GM21576 (cell line): ENCODE measurements around the gene HOXD9.

Source experiments
- ATAC-seq: cut with Tn5 transposase; IDR thresholded peaks from one replicate; pipeline ENCODE4 v1.9.1; 2021; ENCODE audit warnings: mild to moderate bottlenecking, moderate library complexity; ENCODE audit not compliant: unreplicated experiment

HOXD9 gene

DNA sequence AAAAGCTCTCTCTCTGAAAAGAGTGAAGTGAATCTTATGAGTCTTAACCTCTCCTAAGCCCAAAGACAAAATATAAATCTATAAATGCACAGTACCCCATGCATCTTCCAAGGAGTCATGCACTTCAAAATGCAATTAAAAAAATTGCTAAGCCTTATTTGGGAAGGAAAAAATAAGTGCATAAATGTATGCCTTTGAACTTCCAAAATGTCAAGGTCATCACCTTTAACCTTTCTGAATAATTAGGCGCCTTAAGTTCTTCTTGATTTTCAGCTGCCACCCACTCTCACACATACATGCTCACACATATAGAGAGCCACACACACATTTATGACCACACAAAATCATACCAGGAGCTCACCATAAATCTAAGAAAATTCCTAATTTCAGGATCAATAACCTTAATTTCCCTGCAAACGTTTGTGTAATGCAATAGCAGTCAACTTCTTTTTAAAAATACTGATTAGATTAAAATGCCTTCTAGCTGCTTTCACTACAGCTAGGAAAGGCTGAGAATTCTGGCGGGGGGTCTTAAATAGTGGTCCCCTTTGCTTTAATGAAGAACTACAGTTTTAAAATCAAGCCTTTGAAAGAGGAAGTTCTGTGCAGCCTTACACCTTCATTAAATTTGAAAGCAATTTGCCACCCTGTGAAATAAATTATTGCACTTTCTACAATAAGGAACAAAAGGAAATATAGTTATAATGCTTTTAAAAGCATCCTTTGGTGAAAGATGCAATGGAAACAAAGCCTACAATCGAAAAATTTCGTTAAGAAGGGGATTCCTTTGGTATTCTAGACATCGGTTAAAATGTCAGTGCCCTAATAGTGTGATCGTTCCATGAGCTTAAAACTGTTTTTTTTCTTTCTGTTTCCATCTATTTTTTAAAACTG lies 11.9 kb upstream of the HOXD9 start:
- ATAC-seq: no peak

GRCh38 chr2:176111309-176111663 lies 11.2 kb upstream of the HOXD9 start:
- ATAC-seq: no peak

GRCh38 chr2:176111846-176112374 lies 10.6 kb upstream of the HOXD9 start:
- ATAC-seq: no peak

DNA sequence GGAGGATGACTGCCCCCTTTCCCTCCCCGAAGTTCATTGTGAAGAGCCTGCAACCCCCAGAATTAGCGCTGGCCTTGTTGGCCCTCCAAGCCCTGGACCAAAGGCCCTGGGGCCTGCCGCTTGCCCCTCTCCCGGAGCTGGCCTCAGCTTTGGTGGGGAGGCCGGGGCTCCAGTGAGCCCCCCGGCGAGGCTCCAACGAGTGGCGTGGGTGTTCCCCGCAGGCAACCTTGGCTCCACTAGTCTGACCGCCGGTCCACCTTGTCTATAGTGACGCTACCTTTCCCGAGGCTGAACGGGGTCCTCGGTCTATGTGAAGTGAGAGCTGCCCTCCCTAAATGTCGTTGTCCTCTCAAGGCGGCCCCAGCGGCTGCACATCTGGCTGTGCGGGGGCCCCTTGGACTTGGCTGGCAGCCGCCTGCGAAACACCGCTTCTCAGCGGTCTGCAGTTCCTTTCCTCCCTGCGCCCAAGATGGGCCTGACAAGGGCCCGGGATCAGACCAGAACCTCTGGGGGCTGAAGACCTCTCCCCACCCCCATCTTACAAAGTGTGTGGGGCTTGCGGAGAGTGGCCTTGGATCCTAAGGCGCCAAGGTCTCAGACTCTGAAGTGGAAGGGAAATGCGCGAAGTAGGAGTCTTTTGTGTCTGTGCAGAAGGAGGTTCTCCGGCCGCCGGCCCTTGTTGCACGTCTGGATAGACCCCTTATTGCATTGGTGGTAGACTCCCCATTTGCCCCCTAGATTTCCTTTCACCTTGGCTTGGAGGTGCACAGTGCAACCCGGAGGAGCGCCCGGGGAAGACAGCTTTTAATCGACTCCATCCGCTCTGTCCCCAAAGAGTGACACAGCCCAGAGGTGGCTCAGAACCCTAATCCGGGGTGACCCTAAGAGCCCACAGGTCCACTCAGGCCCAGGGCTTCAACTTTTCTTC lies 9.9 kb upstream of the HOXD9 start:
- no peak for ATAC-seq

GRCh38 chr2:176114120-176114929 lies 8.2 kb upstream of the HOXD9 start:
- no peak for ATAC-seq

- no peak for ATAC-seq
Measured at GRCh38 chr2:176114930-176115625, 7.4 kb upstream of the HOXD9 start.

DNA sequence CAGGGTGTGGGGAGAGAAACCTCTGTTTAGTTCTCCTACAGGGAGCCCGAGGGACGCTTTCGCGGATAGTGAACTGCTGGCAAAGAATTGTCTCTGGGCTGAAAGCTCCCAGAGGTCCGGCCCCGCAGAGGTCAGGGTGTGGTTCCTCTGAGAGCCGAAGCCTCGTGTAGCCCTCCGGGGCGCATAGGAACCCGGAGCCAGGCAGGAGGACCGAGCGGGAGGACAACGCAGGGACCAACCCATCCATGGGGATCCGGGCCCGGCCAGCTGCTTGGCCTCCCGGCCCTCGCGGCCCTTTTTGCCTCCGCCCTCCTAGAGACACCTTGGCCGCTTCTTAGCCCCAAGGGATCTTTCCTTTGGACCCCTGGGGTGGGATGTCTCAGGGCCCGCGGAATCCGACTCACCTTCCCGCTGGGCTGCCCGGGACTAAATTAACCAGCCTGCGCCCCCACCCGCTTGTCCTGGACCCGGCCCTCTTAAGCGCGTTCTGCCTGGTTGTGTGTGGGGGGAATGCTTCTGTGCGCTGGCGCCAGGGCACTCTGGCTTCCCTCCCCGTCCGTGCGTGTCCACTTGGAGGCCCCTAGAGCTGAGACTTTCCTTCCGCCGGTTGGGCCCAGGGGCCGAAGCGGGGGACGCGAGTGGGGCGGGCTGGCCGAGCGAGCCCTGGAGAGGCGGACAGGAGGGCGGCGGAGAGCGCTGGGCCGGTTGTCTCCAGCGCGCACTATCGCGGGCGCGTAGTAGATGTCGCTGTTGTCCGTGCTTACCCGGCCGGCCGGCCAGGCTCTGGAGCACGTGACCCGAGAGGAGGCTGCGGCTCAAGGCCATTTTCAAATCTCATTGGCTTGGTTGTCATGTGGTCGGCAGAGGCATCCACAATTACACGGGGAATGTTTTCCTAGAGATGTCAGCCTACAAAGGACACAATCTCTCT lies 6.4 kb upstream of the HOXD9 start, which contains the start of gene HOXD10:
TSS of gene HOXD10 (plus strand) at position 896 of the 931 bp plus-strand sequence. CDS start 56 bp downstream, outside the sequence.
- ATAC-seq: no peak

DNA sequence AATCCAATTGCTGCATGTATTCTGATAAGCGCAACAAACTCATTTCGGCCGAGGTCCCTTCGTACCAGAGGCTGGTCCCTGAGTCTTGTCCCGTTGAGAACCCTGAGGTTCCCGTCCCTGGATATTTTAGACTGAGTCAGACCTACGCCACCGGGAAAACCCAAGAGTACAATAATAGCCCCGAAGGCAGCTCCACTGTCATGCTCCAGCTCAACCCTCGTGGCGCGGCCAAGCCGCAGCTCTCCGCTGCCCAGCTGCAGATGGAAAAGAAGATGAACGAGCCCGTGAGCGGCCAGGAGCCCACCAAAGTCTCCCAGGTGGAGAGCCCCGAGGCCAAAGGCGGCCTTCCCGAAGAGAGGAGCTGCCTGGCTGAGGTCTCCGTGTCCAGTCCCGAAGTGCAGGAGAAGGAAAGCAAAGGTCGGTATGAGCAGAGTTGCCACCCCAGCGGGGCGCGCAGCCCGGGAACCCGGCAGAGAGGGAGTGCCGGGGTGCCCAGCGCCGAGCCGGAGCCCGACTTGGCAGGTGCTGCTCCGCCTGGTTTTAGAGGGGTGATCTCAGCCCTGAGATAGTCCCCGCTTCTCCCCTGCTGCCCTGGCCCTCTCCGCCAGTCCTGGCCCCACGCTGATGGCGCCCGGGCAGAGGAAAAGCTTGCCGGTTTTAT lies 5.2 kb upstream of the HOXD9 start:
- ATAC-seq: no peak

DNA sequence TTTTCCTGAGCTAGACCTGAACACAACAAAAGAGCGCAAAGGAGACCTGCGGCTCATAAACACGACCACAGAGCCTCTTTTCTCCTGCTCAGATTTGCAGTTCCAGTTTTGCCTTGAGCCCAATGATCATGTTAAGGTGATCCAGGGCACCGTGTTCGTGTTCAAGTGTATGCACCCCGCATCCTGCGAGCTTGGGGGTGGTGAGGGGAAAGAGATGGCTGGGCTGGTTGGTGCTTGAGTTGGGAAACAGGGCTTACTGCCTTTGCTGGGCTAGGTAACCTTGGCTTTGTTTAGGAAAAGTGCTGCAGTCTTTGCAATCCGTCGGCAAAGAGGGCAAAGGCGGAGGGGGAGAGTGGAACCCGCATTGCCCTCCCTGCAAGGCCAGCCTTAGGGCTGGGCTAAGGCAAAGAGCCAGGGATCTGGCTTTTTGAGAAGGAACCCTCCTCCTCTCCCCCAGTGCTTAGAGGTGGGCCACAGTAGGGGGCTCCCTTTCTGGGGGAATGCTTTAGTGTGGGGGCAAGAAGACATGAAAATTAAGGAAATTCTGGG lies 4.6 kb upstream of the HOXD9 start:
- no peak for ATAC-seq

- ATAC-seq: no peak
Measured at GRCh38 chr2:176118601-176119339, 3.7 kb upstream of the HOXD9 start.

DNA sequence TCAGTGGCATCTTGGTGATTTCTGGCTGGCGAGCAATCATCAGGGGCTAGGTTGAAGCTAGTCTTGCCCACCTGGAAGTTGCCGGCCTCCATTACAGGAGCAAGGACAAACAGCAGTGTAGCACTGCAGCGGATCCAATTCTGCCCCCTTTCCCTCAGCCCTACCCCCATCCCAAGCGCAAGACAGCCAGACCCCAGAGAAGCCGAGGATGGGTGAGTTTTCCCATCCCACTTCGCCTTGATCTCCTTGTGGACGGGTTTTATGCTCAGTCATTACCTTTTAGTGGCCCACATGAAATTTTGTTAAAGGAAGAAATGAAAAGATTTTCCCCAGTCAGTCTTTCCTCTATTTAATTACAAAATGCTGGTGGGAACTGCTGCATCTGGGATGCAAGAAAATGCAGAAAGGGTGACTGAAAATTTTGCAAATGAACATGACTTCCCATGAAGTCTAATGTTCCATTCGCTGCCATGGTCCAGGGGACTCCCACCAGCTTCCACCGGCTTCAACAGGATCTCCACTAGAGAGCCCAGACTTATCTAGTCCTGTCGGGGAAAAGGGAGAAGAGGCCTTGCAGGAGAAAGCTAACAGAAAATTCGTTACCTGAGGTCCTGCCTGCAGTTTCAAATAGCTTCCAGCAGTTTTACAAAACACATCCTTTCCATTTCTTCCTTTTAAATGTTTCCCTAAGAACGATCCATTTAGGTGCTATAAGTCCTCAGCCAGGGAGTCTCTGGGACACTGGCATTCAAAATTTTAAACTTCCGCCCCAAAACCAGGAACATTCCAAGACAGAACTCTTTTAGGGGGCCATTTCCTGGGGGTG lies 1.9 kb upstream of the HOXD9 start:
- no peak for ATAC-seq

GRCh38 chr2:176121190-176122051 lies 1.1 kb upstream of the HOXD9 start:
- ATAC-seq: no peak

DNA sequence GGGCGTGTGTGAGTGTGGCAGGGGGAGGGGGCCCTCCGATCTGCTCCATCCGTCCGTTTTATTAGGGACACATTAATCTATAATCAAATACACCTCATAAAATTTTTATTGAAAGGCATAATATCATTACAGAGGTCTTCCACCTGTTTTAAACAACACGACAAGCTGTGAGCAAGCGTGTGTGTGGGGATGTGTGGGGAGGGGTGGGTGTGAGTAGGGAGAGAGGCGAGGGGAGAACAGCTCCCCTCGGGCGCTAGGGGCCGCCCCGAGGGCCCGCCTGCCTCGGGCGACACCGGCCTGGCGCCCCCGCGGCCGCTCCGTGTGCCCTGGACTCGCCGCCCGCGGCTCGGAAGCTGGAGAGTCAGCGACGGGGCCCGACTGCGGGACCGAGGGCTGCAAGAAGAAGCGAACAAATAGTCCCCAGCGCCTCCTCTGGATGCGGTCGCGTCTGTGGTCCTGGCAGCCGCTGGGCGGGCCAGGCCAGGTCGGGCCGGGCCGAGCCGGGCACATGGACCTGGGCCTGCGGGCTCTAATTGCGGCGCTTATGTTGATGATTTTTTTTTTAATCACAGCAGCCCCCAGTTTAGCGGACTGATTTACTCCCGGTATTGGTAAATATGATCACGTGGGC lies 352 bp upstream of the HOXD9 start:
- no peak for ATAC-seq

DNA sequence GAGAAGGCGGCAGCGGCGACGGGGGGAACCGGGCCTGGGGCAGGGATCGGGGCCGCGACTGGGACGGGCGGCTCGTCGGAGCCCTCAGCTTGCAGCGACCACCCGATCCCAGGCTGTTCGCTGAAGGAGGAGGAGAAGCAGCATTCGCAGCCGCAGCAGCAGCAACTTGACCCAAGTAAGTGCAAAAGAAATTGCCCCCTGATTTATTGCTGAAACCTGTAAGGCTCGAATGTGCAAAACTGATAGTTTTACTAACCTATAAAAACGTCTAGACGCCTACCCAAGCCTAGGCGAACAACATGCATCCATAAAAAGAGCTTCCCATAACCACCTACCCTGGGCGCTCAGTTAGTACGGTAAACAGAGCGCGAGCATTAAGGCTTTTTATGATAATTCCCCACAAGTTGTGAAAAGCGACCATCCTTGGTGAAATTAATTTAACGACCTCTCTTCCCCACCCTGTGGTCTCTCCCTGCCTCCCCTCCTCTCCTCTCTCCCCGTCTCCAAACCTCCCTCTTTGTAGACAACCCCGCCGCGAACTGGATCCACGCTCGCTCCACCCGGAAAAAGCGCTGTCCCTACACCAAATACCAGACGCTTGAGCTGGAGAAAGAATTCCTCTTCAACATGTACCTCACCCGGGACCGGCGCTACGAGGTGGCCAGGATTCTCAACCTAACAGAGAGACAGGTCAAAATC lies 1.0 kb downstream of the HOXD9 start:
- ATAC-seq: no peak
